ENCODE results near the gene SRP68.

- TF ChIP-seq GATA3 (IDR thresholded peaks at IDR 0.05; ENCODE audit: low read depth, low read length) (no peak), GATA2 (IDR thresholded peaks at IDR 0.05; ENCODE audit: low read depth, low read length) (no peak)
Measured at GRCh38 chr17:76121932-76122430, 49.7 kb upstream of the SRP68 start.

All from SH-SY5Y (cell line).